Heart left ventricle (tissue), 16 donors: ENCODE data around the gene NUDT14. TPM values are rescaled to one million over a fixed set of nuclear protein-coding genes. Genes with fewer than 3 reads are reported as not detected.

ENCODE experiments used
- ATAC-seq, 4 donors: fragments of 200-7000 bp; cut with Tn5 transposase; one replicate each; pipeline ENCODE4 v1.9.1; 2020 to 2022; ENCODE audit warnings: moderate library complexity in 4 of 4, mild to moderate bottlenecking in 3 of 4, moderate number of reproducible peaks in 1 of 4
- DNase-seq, 5 donors: peaks; one replicate each; pipeline ENCODE4 v3.0.0-alpha.2; 2020
- H3K27ac ChIP-seq, 12 donors: fragments of 200-600 bp; sonication (generic) in 4 of 12; one replicate each; pipeline versions ENCODE4 v1.5.0 to v1.8.0; 2016 to 2022; ENCODE audit warnings: mild to moderate bottlenecking in 2 of 12
- H3K27me3 ChIP-seq, 9 donors: fragments of 200-600 bp; sonication (generic) in 2 of 9; one replicate each; pipeline versions ENCODE4 v1.5.1 to v1.8.0; 2016 to 2022; ENCODE audit warnings: mild to moderate bottlenecking in 3 of 9
- H3K36me3 ChIP-seq, 9 donors: fragments of 200-600 bp; sonication (generic) in 2 of 9; one replicate each; pipeline versions ENCODE4 v1.5.0 to v1.8.0; 2018 to 2022; ENCODE audit warnings: mild to moderate bottlenecking in 2 of 9
- H3K4me1 ChIP-seq, 12 donors: fragments of 200-600 bp; sonication (generic) in 4 of 12; one replicate each; pipeline versions ENCODE4 v1.5.0 to v1.8.0; 2016 to 2022; ENCODE audit warnings: mild to moderate bottlenecking in 3 of 12
- H3K4me3 ChIP-seq, 12 donors: fragments of 200-600 bp; sonication (generic) in 4 of 12; one replicate each; pipeline versions ENCODE4 v1.5.0 to v1.8.0; 2017 to 2022; ENCODE audit warnings: mild to moderate bottlenecking in 9 of 12, moderate library complexity in 4 of 12
- H3K9me3 ChIP-seq, 12 donors: fragments of 200-600 bp; sonication (generic) in 4 of 12; one replicate each; pipeline versions ENCODE4 v1.5.0 to v1.8.0; 2016 to 2022; ENCODE audit warnings: mild to moderate bottlenecking in 1 of 12
- CTCF ChIP-seq, 12 donors: fragments of 200-600 bp; sonication (generic) in 4 of 12; IDR thresholded peaks; one replicate each; pipeline versions ENCODE4 v1.5.0 to v1.8.0; 2018 to 2022; ENCODE audit warnings: antibody characterized with exemption in 12 of 12, mild to moderate bottlenecking in 5 of 12
- POLR2A ChIP-seq, 2 donors: fragments of 450-650 bp; IDR thresholded peaks; one replicate each; pipeline ENCODE4 v1.6.1; 2017; ENCODE audit warnings: antibody characterized with exemption in 2 of 2, mild to moderate bottlenecking in 2 of 2, moderate library complexity in 2 of 2
- WGBS, 4 donors: extraction: QIAGEN DNeasy Blood & Tissue Kit in 2 of 4; methylation state at CpG; one replicate each; pipeline versions ENCODE4 v1.1.5 to v1.1.7; 2013 to 2018; 5-methylcytosine and 5-hydroxymethylcytosine counted together
- intact Hi-C, 10 donors: fragments of 100-400 bp; cut with DNase I; formaldehyde crosslinking; loops; one replicate each; pipeline versions ENCODE4 v1.11.1 to v1.14.2; 2022
- polyA plus RNA-seq, 2 donors: library from polyadenylated mRNA; stranded (reverse); fragments of 200-250 nt; gene quantifications; one replicate each; pipeline ENCODE4 v1.2.3, GENCODE V29; 2013
- total RNA-seq, 9 donors: library from RNA; depleted of rRNA in 2 of 9; stranded (reverse); fragments of >200 nt in 2 of 9; fragmentation: NEBNext Ultra II Directional in 3 of 9; extraction: Animal tissue kit (Norgen Biotek cat#: 25700) in 3 of 9; gene quantifications; one replicate each; pipeline versions ENCODE4 v1.1.0 to v1.2.4, GENCODE V29; 2016 to 2023
- donor health status: ischemic (EF 13 %, LVEDD 7.1; RV severe dilation, severe dysfunction).
- donor health status: healthy with polysubstance abuse.
- donor health status: DM: no; HTN: yes; CAD: no.
- donor health status: DM: no; HTN: no; CAD: no.
- donor health status: ischemic (EF 25% LVEDD 6.9; RV normal size, moderate dysfunction).
- donor health status: ischemic (EF 25% LVEDD 5.7; RV mildly dilated, moderate dysfunction).
- donor health status: healthy.
- donor health status: DM: yes; HTN: yes; CAD: no.
- donor health status: ischemic (EF 35%, LVEDD 5.7; RV mildly dilated, moderate dysfunction).
- donor health status: nonischemic (EF 11% LVEDD 7.7; RV severe dilation, severe dysfunction).
- donor health status: DM: yes; HTN: yes; CAD: no.
- donor health status: PGD.
- donor health status: ischemic (EF 29% LVEDD 5.4; RV normal size, mild dysfunction).
- donor health status: nonischemic (EF 23%, LVEDD 6.1; RV moderate dilation, normal function).

The NUDT14 gene
- total and polyA plus RNA-seq, 11 donors, result 14.3 to 48.9 (median 23.8) TPM

- DNase-seq, result no peak
- Histone ChIP-seq H3K4me1 (peaks cover 0 to 100% (median 66%) of the 10 kb centered on the region in 12 donors), H3K36me3 (no peaks in the 10 kb centered on the region), H3K9me3 (no peaks in the 10 kb centered on the region), H3K27ac (peak overlapping the region; percentile 35 to 95 (median 61)), H3K4me3 (no peak overlapping the region), H3K27me3 (peaks cover 0 to 29% (median 5%) of the 10 kb centered on the region in 9 donors)
- WGBS, 4 donors, result 55 to 80% (median 57%) methylated on average over 1 to 20 of the region's 20 CpGs
- ATAC-seq, result peak in 1 of 4 donors; percentile 3
- TF ChIP-seq CTCF (IDR thresholded peaks at IDR 0.05), result no peak
- intact Hi-C loops, result loop anchor here (2.0 to 10.0 kb wide), 16 partner anchors 45 to 325 kb away; partner anchors contain the start of genes TMEM121 (in 2 of the 10), AHNAK2 (in 1 of the 10) and BTBD6 (in 1 of the 10)
Observed at GRCh38 chr14:105201925-105202513, 20.9 kb upstream of the NUDT14 start.

- 65 to 74% (median 68%) methylated on average over 16 to 28 of the region's 28 CpGs for WGBS, 4 donors
- no peak overlapping the region for H3K4me3 ChIP-seq
Observed at GRCh38 chr14:105201156-105201924, 20.2 kb upstream of the NUDT14 start.

GRCh38 chr14:105200641-105201040 is 19.5 kb upstream of the NUDT14 start:
- Histone ChIP-seq H3K27me3 (peaks cover 0 to 43% (median 11%) of the 10 kb centered on the region in 9 donors), H3K9me3 (no peaks in the 10 kb centered on the region), H3K27ac (peak overlapping the region in 3 of 12 donors; percentile 93 to 97 (median 95)), H3K4me1 (peaks cover 0 to 100% (median 74%) of the 10 kb centered on the region in 12 donors), H3K36me3 (no peaks in the 10 kb centered on the region), H3K4me3 (no peak overlapping the region)
- WGBS, 4 donors, result 79 to 85% (median 85%) methylated on average over 15 to 16 of the region's 16 CpGs
- ATAC-seq (no peak), DNase-seq (no peak)
- intact Hi-C loops, result loop anchor here (2.0 to 10.0 kb wide), 11 partner anchors 47 to 327 kb away; partner anchors contain the start of genes TMEM121 (in 2 of the 10), AHNAK2 (in 1 of the 10) and BTBD6 (in 1 of the 10)
- no peak for TF ChIP-seq POLR2A (IDR thresholded peaks at IDR 0.05)
- TF ChIP-seq CTCF (IDR thresholded peaks at IDR 0.05), result no peak

More at GRCh38 chr14:105201156-105201924, 20.2 kb upstream of the NUDT14 start:
- ATAC-seq, result no peak
- no peaks in the 10 kb centered on the region for H3K36me3 ChIP-seq
- H3K4me1 ChIP-seq, result peaks cover 0 to 100% (median 70%) of the 10 kb centered on the region in 12 donors
- peaks cover 0 to 36% (median 8%) of the 10 kb centered on the region in 9 donors for H3K27me3 ChIP-seq
- no peak for TF ChIP-seq POLR2A (IDR thresholded peaks at IDR 0.05)
- peak in 5 of 12 donors; percentile 6 to 25 (median 16) for TF ChIP-seq CTCF (IDR thresholded peaks at IDR 0.05)
- DNase-seq, result no peak
- H3K27ac ChIP-seq, result peak overlapping the region; percentile 35 to 95 (median 61)
- H3K9me3 ChIP-seq, result no peaks in the 10 kb centered on the region
- intact Hi-C loops, result loop anchor here (2.0 to 10.0 kb wide), 11 partner anchors 46 to 326 kb away; partner anchors contain the start of genes TMEM121 (in 2 of the 10), AHNAK2 (in 1 of the 10) and BTBD6 (in 1 of the 10)
